ENCODE results near the gene IMPDH1.
A peak's percentile ranks its signal among the peaks of the same experiment; 100 is the strongest.
"Not testable (repeated sequence)": the region's sequence is repeated elsewhere in the genome, so short reads cannot be mapped to it uniquely, and the experiment has no call there.

IMPDH1 gene

GRCh38 chr7:128409596-128410450, at the start of gene IMPDH1:
Gene IMPDH1 (minus strand): TSS chr7:128409982. CDS start chr7:128409901, 81 bp downstream.
- Mint-ChIP-seq H3K4me3 (peak within 1 kb of the TSS; percentile 93), H3K27ac (peak within 1 kb of the TSS; percentile 75), H3K9me3 (no peaks in the 10 kb centered on the region), H3K27me3 (no peaks in the 10 kb centered on the region), H3K36me3 (no peaks in the 10 kb centered on the region), H3K4me1 (peaks cover 40% of the 10 kb centered on the region)
- peak; percentile 92 for ATAC-seq

- no peaks in the 10 kb centered on the region for H3K9me3 Mint-ChIP-seq
- H3K36me3 Mint-ChIP-seq: peaks cover 18% of the 10 kb centered on the region
- peak overlapping the region; percentile 25 for H3K4me3 Mint-ChIP-seq
- H3K27me3 Mint-ChIP-seq: no peaks in the 10 kb centered on the region
- ATAC-seq: peak; percentile 63
- peaks cover 50% of the 10 kb centered on the region for H3K4me1 Mint-ChIP-seq
- peak overlapping the region; percentile 83 for H3K27ac Mint-ChIP-seq
Observed at GRCh38 chr7:128459394-128459878, 49.7 kb upstream of the IMPDH1 start.

GRCh38 chr7:128458956-128459355, 49.2 kb upstream of the IMPDH1 start:
- H3K36me3 Mint-ChIP-seq: peaks cover 13% of the 10 kb centered on the region
- H3K27ac Mint-ChIP-seq: peak overlapping the region; percentile 83
- peak; percentile 59 for ATAC-seq
- H3K4me3 Mint-ChIP-seq: peak overlapping the region; percentile 54
- no peaks in the 10 kb centered on the region for H3K27me3 Mint-ChIP-seq
- H3K9me3 Mint-ChIP-seq: no peaks in the 10 kb centered on the region
- peaks cover 50% of the 10 kb centered on the region for H3K4me1 Mint-ChIP-seq

- Mint-ChIP-seq H3K36me3 (peaks cover 11% of the 10 kb centered on the region), H3K27ac (peak overlapping the region; percentile 83), H3K4me3 (peak overlapping the region; percentile 93), H3K4me1 (peaks cover 50% of the 10 kb centered on the region)
- H3K9me3 Mint-ChIP-seq, H3K27me3 Mint-ChIP-seq, ATAC-seq: not testable (repeated sequence)
Observed at GRCh38 chr7:128457385-128457784, 47.6 kb upstream of the IMPDH1 start.

- H3K27ac Mint-ChIP-seq: peak overlapping the region; percentile 98
- ATAC-seq: no peak
Observed at GRCh38 chr7:128456255-128456725, 46.5 kb upstream of the IMPDH1 start.

GRCh38 chr7:128455543-128456254, 45.9 kb upstream of the IMPDH1 start, which contains the start of gene HILPDA:
Gene HILPDA (plus strand): TSS chr7:128455878. CDS start chr7:128457269, 1,391 bp downstream.
- Mint-ChIP-seq H3K9me3 (no peaks in the 10 kb centered on the region), H3K36me3 (peaks cover 11% of the 10 kb centered on the region), H3K4me1 (peaks cover 52% of the 10 kb centered on the region), H3K27ac (peak within 1 kb of the TSS; percentile 98), H3K4me3 (peak within 1 kb of the TSS; percentile 93), H3K27me3 (no peaks in the 10 kb centered on the region)
- peak; percentile 96 for ATAC-seq

More at GRCh38 chr7:128456255-128456725, 46.5 kb upstream of the IMPDH1 start:
- Mint-ChIP-seq H3K27me3 (no peaks in the 10 kb centered on the region), H3K36me3 (peaks cover 11% of the 10 kb centered on the region), H3K9me3 (no peaks in the 10 kb centered on the region), H3K4me1 (peaks cover 50% of the 10 kb centered on the region), H3K4me3 (peak overlapping the region; percentile 93)

GRCh38 chr7:128454808-128455542, 45.2 kb upstream of the IMPDH1 start:
- no peaks in the 10 kb centered on the region for H3K27me3 Mint-ChIP-seq
- peaks cover 58% of the 10 kb centered on the region for H3K4me1 Mint-ChIP-seq
- H3K36me3 Mint-ChIP-seq: peaks cover 11% of the 10 kb centered on the region
- H3K9me3 Mint-ChIP-seq: no peaks in the 10 kb centered on the region
- peak overlapping the region; percentile 98 for H3K27ac Mint-ChIP-seq
- peak overlapping the region; percentile 93 for H3K4me3 Mint-ChIP-seq
- ATAC-seq: no peak

- Mint-ChIP-seq H3K27ac (peak overlapping the region; percentile 98), H3K9me3 (no peaks in the 10 kb centered on the region), H3K4me3 (no peak overlapping the region), H3K27me3 (no peaks in the 10 kb centered on the region), H3K36me3 (peaks cover 11% of the 10 kb centered on the region), H3K4me1 (peaks cover 51% of the 10 kb centered on the region)
- ATAC-seq: no peak
Observed at GRCh38 chr7:128453836-128454804, 44.3 kb upstream of the IMPDH1 start.

- no peak overlapping the region for H3K4me3 Mint-ChIP-seq
- H3K27me3 Mint-ChIP-seq: no peaks in the 10 kb centered on the region
- ATAC-seq: no peak
- no peak overlapping the region for H3K27ac Mint-ChIP-seq
- H3K36me3 Mint-ChIP-seq: no peaks in the 10 kb centered on the region
- H3K4me1 Mint-ChIP-seq: peaks cover 35% of the 10 kb centered on the region
- no peaks in the 10 kb centered on the region for H3K9me3 Mint-ChIP-seq
Observed at GRCh38 chr7:128452552-128452951, 42.8 kb upstream of the IMPDH1 start.

- Mint-ChIP-seq H3K4me3 (no peak overlapping the region), H3K36me3 (no peaks in the 10 kb centered on the region), H3K9me3 (no peaks in the 10 kb centered on the region), H3K27me3 (no peaks in the 10 kb centered on the region), H3K4me1 (peaks cover 19% of the 10 kb centered on the region), H3K27ac (no peak overlapping the region)
- ATAC-seq: no peak
Observed at GRCh38 chr7:128450913-128451312, 41.1 kb upstream of the IMPDH1 start.

GRCh38 chr7:128450409-128450808, 40.6 kb upstream of the IMPDH1 start:
- Mint-ChIP-seq H3K27ac (no peak overlapping the region), H3K36me3 (no peaks in the 10 kb centered on the region), H3K4me3 (peak overlapping the region; percentile 15), H3K27me3 (no peaks in the 10 kb centered on the region), H3K4me1 (peaks cover 18% of the 10 kb centered on the region), H3K9me3 (no peaks in the 10 kb centered on the region)
- peak; percentile 52 for ATAC-seq

- no peak overlapping the region for H3K4me3 Mint-ChIP-seq
- H3K9me3 Mint-ChIP-seq: no peaks in the 10 kb centered on the region
- no peak overlapping the region for H3K27ac Mint-ChIP-seq
- H3K27me3 Mint-ChIP-seq: no peaks in the 10 kb centered on the region
- no peaks in the 10 kb centered on the region for H3K36me3 Mint-ChIP-seq
- ATAC-seq: no peak
- H3K4me1 Mint-ChIP-seq: peaks cover 20% of the 10 kb centered on the region
Observed at GRCh38 chr7:128448751-128449302, 39.0 kb upstream of the IMPDH1 start.

GRCh38 chr7:128447941-128448564, 38.3 kb upstream of the IMPDH1 start:
- peaks cover 20% of the 10 kb centered on the region for H3K4me1 Mint-ChIP-seq
- no peaks in the 10 kb centered on the region for H3K36me3 Mint-ChIP-seq
- H3K9me3 Mint-ChIP-seq: no peaks in the 10 kb centered on the region
- no peak overlapping the region for H3K27ac Mint-ChIP-seq
- no peaks in the 10 kb centered on the region for H3K27me3 Mint-ChIP-seq
- no peak overlapping the region for H3K4me3 Mint-ChIP-seq
- ATAC-seq: no peak

Data from stimulated activated memory B cell treated with anti-CD40 and anti-IgM and Interleukin-4, amounts not matched to agents 10 μg/mL and 1 μg/mL and 100 μg/mL, for 72 hours (primary cell).